WI38 (cell line): ENCODE results near the gene B9D2.

Source experiments
- H3K4me3 ChIP-seq: 2 replicates; pipeline ENCODE4 v1.5.1; 2011; ENCODE audit warnings: low read depth, mild to moderate bottlenecking, control low read depth, low read length
- CTCF ChIP-seq: IDR thresholded peaks from 2 replicates; pipeline ENCODE4 v1.5.1; 2012; ENCODE audit warnings: low read depth, mild to moderate bottlenecking, control low read depth, low read length

Gene B9D2

GRCh38 chr19:41311613-41312012 lies 52.3 kb downstream of the B9D2 start:
- 0 out of 2 replicates have a peak overlapping the region, but pooled peaks have one; percentile 70 for H3K4me3 ChIP-seq
- TF ChIP-seq CTCF: no peak

GRCh38 chr19:41311072-41311471 lies 52.9 kb downstream of the B9D2 start:
- H3K4me3 ChIP-seq: peak overlapping the region; percentile 70

GRCh38 chr19:41310033-41310831 lies 53.7 kb downstream of the B9D2 start, which contains the start of gene CCDC97:
Gene CCDC97 (plus strand): TSS chr19:41310172. CDS start chr19:41310311, 139 bp downstream.
- TF ChIP-seq CTCF: no peak

More at GRCh38 chr19:41311072-41311471, 52.9 kb downstream of the B9D2 start:
- TF ChIP-seq CTCF: no peak

GRCh38 chr19:41309180-41310032 lies 54.5 kb downstream of the B9D2 start:
- H3K4me3 ChIP-seq: peak overlapping the region; percentile 70
- no peak for TF ChIP-seq CTCF

More at GRCh38 chr19:41310033-41310831, 53.7 kb downstream of the B9D2 start, which contains the start of gene CCDC97:
- peak within 1 kb of the TSS; percentile 70 for H3K4me3 ChIP-seq

- TF ChIP-seq CTCF: peak; percentile 93
- H3K4me3 ChIP-seq: no peak overlapping the region
Observed at GRCh38 chr19:41308450-41309179, 55.3 kb downstream of the B9D2 start.

GRCh38 chr19:41307954-41308449 lies 55.9 kb downstream of the B9D2 start:
- no peak for TF ChIP-seq CTCF
- H3K4me3 ChIP-seq: no peak overlapping the region
